Astrocyte of the hippocampus (primary cell): ENCODE data around the gene LACTB.

ENCODE experiments used
- DNase-seq: peaks from one replicate; pipeline ENCODE4 v3.0.0; 2011; ENCODE audit warnings: low read depth, low spot score

LACTB gene

DNA sequence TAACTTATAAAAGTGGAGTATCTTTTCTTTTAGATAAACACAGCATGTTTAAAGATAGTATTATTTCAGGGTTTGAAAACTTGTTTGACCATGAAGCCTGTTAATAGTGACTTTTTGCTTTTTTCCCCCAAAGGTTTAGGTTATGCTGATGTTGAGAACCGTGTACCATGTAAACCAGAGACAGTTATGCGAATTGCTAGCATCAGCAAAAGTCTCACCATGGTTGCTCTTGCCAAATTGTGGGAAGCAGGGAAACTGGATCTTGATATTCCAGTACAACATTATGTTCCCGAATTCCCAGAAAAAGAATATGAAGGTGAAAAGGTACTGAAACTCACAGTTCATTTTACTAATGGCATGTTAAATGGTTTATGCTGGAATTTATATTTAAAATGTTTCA, 5.1 kb downstream of the LACTB start:
- no peak for DNase-seq

DNA sequence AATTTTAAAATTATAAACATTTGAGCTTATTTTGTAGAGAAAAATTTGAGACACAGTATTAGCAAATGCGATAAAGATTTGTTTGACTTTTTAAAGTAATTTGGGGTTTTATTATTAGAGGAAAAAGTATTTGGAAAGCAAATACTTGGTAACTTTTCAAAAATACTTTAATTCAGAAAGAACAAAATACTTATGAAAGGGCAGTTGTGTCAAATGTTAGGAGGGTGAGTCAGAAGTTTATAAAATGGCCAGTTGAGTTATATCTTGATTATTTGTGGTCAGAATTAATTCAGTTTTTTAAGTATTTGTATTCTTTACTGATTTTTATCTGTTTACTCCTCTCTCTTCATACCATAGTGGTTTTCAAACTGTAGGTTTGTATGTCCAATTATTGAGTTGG, 12.1 kb downstream of the LACTB start:
- DNase-seq, result peak; percentile 49

DNA sequence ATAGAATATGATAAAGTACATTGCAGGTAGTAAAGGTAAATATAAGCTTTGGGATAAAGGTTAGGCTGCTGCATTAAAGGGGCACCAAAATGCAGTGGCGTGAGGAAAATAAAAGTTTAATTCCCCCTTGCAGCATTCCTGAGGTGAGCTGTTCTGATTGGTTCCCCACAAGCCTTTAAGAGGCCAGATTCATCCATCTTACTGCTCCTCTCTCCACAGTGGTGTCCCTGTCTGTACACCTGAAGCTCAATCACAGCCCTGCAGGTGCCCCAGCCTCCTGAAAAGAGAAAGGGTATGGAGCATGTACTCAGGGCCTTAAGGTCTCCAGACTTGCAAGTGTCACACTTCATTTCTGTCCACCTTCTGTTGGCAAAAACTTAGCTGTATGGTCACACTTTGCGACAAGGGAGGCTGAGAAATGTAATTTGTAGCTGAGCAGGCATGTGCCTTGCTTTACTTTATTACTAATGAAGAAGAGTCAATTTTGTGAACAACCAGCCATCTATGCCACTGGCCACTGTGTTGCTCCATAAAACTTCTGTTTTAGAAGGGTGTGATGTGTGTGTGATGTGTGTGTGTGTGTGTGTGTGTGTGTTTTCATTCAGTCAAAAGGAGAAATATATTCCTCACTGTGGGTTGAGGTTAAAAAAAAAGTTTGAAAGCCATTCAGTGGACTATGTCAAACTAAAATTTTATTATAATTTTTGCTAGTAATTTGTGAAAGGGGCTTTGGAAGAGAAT, 12.8 kb downstream of the LACTB start:
- DNase-seq, result peak; percentile 24

DNA sequence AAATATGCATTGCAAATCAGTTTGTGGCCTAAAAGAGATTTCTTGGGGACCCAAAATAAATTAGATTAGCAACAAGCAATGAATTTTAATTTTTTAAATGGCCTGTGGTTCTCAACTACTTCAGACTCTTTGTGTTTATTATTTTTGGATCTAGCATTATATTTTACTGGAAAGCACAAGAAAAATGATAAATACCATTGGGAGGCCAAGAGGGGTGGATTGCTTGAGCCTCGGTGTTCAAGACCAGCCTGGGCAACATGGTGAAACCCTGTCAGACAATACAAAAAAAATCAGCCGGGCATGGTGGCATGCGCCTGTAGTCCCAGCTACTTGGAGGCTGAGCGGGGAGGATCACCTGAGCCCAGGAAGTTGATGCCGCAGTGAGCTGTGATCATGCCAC, 13.6 kb downstream of the LACTB start:
- DNase-seq, result no peak

DNA sequence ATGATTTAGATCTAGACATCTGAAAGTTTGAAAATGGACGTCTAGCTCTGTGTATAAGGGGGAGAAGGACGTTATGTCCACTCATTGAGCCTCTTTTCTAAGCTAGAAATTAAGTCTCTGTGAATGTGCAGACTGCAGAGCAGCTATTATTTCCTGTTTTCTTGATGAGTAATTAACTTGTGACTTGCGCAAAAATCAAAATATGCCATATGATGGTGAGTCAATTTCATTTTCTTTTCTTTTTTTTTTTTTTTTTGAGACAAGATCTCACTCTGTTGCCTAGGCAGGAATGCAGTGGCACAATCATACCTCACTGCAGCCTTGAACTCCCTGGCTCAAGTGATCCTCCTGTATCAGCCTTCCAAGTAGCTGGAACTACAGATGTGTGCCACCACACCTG, 14.1 kb downstream of the LACTB start:
- peak; percentile 20 for DNase-seq

DNA sequence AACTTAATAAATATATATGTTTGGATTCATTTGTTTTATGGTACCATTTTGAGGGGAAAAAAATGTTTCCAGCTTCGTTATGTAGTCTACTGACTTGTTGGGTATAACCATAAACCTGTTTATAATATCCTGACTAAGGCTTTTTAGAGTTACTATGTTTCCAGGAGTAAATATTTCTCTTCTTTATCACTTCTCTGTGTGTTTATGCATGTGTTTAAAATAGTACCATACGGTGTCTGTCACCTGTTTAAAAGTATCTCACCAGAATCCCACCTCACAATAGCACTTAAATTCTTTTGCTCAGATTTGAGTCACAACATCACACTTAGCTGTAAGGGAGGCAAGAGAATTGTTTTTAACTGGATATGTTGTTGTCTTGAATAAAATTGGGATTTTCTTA, 15.1 kb downstream of the LACTB start:
- no peak for DNase-seq

DNA sequence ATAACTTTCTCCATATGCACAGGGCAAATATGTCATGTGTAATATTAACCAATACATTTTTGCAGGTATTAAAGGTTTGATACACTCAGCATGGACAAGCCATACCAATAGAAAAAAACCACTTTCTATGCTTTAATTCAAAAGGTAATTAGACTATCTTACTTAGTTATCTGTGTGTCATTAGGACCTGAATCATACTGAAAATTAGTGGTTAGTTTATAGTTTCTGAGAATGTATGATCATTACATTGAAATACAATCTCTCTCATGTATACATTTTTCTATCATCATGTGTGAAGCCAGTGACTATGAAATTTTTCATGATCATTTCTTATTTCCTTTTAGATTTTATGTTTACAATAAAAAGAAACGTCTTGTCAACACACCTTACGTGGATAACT, 19.3 kb downstream of the LACTB start:
- no peak for DNase-seq

DNA sequence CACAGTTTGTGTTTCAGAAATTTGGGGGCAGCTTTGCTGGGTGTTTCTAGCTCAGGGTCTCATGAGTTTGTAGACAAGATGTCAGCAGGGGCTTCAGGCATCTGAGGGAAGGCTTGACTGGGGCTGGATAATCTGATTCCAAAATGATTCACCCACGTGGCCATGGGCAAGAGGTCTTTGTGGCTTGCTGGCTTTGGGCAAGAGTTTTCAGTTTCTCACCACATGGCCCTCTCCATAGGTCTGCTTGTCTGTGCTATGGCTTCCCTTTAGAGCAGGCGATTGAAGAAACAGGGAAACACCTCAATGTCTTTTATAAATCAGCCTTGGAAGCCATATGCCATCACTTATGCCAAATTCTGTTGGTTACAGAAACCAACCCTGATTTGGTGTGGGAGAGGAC, 23.8 kb downstream of the LACTB start:
- DNase-seq, result no peak

DNA sequence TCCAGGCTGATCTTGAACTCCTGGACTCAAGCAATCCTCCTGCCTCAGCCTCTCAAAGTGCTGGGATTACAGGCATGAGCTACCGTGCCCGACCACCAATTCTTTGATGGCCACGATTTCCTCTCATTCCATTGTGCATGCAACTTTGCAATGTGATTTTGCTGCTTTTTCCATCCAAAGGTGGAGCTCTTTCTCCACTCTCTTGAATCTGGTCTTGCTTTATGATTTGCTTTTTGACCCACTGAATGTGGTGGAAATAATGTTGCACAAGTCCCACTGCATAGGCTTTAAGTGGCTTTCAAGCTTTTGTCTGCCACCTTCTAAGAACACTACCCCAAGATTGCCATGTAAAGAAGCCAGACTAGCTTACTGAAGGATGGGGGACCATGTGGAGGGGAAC, 25.0 kb downstream of the LACTB start:
- DNase-seq, result no peak

DNA sequence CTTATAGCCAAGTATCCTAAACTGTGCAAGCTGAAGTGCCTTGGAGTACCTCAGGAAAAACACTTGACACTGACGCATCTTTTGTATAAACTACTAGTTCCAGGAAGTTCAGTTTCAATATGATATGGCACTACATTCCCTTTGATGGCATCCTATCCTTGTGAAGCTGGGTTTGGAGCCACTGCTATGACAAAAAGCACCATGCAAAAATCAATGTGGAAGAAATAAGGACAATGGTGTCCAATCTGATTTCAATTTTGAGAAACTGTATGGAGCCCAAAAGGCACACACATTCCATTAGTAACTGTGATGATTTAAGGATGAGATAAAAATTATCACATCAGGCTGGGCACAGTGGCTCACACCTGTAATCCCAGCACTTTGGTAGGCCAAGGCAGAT, 30.0 kb downstream of the LACTB start:
- DNase-seq, result no peak

DNA sequence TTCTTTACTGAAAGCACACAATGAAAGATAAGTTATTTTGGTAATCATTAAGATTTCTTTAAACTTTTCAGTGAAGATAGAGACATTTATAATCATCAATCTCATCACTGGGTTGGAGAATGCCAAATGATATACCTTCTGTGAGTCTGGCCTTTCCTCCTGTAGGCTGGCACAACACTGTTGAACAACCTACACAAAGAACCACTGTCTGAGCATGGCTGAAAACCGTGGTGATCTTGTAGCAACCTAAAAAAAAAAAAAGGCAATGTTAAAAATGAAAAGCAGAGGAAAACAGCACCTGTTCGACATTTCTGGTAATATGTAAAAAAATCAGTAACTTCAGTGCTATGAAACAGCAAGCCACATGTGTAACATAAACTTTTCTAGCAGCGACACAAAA, 33.8 kb downstream of the LACTB start:
- no peak for DNase-seq

DNA sequence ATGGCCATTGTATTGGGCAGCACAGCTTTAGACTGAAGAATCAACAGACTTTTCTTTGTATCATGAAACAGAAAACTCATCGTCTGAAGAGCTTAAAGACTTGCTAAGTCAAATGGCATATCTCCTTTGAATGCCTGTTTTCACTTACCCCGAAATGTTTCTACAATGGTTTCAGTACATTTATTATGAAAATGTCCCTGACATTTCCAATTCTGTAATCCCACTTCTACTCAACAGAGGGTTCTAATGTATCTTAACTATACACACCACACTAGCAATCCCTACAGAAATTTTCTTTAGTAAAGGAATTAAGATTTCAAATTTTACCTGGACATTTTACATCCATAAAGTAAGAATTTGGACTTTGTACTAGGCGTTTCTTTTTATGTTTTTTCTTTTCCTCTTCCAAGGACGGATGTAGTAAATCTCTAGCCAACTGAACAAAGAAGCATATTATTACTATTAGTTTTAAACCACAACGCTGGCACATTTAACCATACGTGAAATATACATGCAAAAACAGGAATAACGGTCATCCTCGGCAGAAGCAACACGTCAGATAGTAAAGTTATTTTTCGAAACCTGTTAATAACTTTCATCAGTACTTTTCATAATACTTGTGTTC, 34.5 kb downstream of the LACTB start:
- peak; percentile 21 for DNase-seq

DNA sequence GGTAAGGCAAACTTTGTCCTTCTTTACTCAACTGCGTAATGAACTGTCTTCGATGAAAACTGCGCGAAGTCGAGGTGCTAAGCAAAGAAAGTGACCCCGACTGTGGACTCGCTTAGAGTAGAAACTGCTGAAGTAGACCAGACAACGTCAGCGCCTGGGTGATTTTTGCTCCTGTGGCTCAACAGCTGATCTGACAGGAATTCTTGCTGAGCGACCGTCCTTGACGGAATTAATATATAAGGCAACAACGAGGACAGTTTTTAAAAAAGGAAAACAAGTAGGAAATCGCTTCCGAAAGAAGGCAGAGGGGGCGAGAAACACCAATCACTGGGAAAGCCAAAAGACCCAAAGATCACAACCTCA, 35.1 kb downstream of the LACTB start:
- DNase-seq, result peak; percentile 59

DNA sequence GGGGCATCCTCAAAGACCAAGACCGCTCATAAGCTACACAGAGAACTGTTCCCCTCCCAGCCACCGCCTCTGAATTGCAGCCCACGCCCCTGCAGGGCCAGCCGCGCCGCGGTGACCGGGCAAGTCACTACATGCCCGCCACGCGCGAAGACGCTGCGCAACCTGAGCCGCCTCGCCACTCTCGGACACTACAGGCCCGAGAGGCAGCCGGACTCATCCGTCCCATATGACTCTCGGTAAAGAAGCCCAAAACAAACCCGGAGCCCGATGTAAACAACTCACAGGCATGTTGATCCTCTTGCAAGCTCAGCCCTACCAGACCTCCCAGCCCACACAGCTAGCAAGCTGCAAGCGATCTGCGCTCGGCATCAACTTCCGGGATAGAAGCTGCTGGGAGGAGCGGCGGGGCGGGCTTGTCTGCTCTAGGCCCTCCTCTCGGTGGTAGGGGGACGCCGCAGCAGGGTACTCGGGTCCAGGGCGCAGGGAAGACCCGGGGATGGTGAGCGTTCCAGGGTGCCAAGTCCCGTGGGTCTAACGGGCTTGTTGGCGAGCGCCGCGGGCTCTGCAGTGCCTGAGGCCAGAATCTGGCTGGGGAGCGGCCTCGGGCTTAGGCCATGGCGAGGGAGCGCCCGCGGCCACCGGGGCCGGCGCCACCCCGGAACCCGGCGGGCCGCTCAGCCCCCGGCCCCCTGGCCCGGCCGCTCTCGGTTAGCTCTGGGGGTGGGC, 35.6 kb downstream of the LACTB start, which contains the start of gene RPS27L:
Gene RPS27L (minus strand): TSS at position 360 of the 726 bp plus-strand sequence. CDS start 72 bp downstream, at position 288.
- peak; percentile 96 for DNase-seq

DNA sequence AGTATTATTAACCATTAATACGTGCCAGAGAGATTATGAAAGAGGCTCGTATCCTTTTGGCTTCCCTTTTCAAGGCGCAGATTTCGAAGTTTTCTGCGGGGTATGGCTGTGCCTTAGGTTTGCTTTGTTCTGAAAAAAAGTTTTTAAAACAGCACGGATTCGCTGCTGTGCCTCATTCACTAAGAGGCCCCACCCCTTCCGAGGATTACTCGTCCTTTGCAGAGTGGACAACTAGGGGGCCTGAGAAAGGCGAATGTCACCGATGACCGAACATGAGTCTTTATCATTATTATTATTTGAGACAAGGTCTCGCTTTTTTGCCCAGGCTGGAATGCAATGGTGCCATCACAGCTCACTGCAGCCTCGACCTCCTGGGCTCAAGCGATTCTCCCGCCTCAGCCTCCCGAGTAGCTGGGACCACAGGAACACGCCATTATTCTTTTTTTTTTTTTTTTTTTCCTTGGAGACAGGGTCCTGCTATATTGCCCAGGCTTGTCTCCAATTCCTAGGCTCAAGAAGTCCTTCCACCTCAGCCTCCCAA, 36.3 kb downstream of the LACTB start:
- DNase-seq, result peak; percentile 88

DNA sequence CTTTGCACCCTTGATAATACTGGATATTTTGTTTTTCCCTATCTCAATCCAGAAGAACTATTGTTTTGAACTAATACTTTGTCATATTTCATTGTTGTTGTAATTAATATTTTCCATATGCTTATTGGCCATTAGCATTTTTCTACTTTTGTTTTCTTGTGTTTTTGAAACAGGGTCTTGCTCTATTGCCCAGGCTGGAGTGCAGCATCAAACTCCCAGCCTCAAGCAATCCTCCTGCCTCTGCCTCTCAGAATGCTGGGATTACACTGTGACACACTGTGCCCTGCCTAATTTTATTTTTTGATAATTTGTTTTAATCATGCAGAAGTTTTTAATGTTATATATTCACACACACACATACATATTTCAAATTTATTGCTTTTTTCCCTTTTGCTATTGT, 39.0 kb downstream of the LACTB start:
- DNase-seq, result no peak

DNA sequence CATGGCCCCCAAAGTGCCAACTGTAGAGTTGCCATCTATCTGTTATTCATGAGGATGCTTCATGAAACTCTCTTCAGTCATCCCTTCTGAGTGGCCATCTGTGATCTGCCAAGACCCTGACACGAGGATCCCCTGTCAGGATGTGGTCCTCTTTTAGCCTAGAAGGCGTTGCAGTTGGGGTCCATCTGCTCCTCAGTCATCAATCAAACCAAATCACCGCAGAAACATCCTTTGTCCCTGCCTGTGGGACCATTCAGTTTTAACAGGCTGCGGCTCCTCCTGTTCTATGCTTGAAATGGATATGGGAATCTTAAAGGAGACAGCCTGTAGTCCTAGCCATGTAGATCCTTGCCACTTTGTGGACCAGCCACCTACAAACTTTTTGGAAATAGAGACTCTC, 41.6 kb downstream of the LACTB start:
- no peak for DNase-seq

DNA sequence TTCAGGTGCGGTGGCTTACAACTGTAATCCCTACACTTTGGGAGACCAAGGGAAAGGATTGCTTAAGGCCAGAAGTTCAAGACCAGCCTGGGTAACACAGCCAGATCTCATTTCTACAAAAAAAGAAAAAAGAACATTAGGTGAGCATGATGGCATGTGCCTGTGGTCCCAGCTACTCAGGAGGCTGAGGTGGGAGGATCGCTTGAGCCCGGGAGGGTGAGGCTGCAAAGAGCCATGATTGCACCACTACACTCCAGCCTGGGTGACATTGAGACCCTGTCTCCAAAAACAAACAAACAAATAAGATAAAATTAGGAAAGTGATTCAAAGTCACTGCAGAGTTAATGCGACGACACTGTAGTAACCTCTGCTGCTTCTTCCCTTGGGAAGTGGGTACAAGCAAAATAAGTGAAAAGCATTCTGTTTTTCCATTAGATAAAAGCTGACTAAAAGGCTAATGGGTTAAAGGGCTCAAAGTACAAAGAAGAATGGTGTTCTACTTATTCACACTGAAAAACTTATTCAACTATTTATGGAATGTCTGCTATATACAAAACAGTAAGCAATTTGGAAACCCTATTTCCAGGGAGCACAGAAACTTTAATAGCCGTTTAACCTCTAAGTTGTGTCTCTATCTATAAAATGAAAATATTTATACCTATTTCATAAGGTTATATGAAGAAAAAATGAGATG, 43.7 kb downstream of the LACTB start:
- DNase-seq, result no peak

DNA sequence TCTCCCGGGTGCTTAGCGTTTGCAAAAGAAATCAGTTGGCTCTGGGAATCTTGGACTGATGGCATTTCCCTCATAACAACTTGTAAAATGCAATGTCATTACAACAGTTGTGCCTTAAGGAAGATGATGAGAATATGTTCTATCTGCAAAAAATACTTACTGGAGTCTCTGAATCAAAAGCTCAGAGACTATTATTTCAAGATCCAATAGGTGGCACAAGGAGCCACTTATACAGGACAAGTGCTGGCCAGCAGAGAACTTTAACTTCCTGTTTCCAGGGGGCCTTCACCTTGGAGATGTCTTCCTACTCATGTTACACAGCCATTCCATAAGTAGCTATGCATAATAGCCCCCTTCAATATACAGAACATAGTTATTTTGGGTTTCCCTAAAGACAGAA, 44.6 kb downstream of the LACTB start:
- DNase-seq, result no peak

DNA sequence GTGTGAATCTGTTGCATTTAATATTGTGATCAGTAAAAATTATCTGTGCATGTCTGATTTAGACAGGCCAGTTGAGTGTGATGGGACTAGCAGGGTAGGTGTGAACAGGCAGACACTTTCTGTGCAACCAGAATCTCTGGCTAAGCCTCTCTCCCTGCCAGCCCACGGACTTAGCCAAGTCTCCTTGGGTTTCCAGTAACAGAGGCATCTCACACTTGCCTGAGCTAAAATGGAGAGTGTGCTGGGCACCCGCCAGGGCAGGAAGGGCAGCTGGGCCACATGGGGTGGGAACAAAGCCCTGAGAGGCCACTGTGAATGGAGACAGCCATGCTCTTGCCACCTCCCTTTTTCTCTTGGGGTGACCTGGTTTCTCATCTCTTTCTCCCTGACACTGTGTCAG, 48.1 kb downstream of the LACTB start:
- no peak for DNase-seq

DNA sequence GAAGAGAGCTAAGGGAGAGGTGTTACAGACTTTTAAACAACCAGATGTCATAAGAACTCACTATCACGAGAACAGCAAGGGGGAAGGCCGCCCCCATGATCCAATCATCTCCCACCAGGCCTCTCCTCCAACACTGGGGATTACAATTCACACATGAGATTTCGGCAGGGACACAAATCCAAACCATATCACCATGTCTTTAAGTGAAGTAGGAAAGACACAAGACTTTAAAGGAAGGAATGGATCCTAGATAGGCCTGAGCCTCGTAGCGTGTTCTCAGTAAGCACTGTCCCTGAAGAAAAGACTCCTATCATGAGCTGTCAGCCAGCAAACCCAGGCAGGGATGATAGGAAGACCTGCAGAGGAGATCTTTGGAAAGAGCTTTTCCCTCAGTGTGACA, 50.7 kb downstream of the LACTB start:
- no peak for DNase-seq

DNA sequence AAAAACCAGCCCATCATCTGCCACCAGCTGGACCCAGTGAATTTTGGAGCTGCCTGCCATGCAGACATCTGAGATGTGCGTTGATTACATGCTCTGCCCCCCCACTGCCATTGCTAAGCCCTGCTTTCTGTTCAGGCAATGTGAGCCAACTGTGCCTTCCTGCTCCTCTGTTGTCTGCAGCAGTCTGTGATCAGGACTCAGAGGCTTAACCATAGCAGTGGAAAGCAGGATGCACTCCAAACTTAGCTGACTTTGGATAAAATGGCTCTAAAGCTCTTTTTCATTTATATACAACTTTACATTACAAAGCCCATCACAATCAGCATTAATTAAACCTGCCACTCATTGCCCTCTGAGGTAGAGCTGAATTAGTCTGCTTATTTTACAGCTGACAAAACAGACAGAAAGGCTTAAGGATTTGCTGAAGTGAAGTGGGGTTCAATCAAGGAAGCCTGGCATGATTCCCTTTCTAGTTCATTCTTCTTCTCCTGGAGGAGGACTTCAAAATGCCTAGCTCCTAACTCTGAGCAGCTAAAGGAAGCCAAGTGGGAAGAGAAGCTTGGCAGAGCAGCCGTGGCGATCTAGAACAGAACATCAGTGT, 51.3 kb downstream of the LACTB start:
- DNase-seq, result peak; percentile 46
